ENCODE measurements around the gene TRIL.

The TRIL gene

GRCh38 chr7:28939367-28939766 lies 18.8 kb downstream of the TRIL start:
- H3K9me3 ChIP-seq (ENCODE audit: insufficient read depth, low read length), result no peaks in the 10 kb centered on the region
- no peaks in the 10 kb centered on the region for H3K27me3 ChIP-seq (ENCODE audit: low read length)
- H4K20me1 ChIP-seq (ENCODE audit: low read depth, low read length), result no peaks in the 10 kb centered on the region
- no peak overlapping the region for H2AFZ ChIP-seq (ENCODE audit: low read depth, low read length, severe bottlenecking)
- H3K79me2 ChIP-seq (ENCODE audit: insufficient read depth, low read length), result no peaks in the 10 kb centered on the region
- H3K9me2 ChIP-seq (replicated peaks; ENCODE audit: insufficient read depth, low read length), result no peaks in the 10 kb centered on the region
- H3K9ac ChIP-seq (ENCODE audit: low read length), result no peak overlapping the region
- H3K27ac ChIP-seq (ENCODE audit: low read depth, low read length), result no peak overlapping the region
- H3K4me3 ChIP-seq (ENCODE audit: insufficient read depth, low read length, poor library complexity, severe bottlenecking), result no peak overlapping the region
- H3F3A ChIP-seq (ENCODE audit: insufficient read depth), result no peaks in the 10 kb centered on the region
- no peaks in the 10 kb centered on the region for H3K36me3 ChIP-seq (ENCODE audit: low read length)
- TF ChIP-seq, protein P1, sequence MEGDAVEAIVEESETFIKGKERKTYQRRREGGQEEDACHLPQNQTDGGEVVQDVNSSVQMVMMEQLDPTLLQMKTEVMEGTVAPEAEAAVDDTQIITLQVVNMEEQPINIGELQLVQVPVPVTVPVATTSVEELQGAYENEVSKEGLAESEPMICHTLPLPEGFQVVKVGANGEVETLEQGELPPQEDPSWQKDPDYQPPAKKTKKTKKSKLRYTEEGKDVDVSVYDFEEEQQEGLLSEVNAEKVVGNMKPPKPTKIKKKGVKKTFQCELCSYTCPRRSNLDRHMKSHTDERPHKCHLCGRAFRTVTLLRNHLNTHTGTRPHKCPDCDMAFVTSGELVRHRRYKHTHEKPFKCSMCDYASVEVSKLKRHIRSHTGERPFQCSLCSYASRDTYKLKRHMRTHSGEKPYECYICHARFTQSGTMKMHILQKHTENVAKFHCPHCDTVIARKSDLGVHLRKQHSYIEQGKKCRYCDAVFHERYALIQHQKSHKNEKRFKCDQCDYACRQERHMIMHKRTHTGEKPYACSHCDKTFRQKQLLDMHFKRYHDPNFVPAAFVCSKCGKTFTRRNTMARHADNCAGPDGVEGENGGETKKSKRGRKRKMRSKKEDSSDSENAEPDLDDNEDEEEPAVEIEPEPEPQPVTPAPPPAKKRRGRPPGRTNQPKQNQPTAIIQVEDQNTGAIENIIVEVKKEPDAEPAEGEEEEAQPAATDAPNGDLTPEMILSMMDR (IDR thresholded peaks at IDR 0.05; ENCODE audit: insufficient read depth, low read length, poor library complexity, severe bottlenecking), result no peak
- TF ChIP-seq EZH2phosphoT487 (conservative IDR thresholded peaks at IDR 0.05; ENCODE audit: low read length), result no peak
- H3K4me2 ChIP-seq (ENCODE audit: low read depth, low read length, poor library complexity, severe bottlenecking), result no peak overlapping the region

DNA sequence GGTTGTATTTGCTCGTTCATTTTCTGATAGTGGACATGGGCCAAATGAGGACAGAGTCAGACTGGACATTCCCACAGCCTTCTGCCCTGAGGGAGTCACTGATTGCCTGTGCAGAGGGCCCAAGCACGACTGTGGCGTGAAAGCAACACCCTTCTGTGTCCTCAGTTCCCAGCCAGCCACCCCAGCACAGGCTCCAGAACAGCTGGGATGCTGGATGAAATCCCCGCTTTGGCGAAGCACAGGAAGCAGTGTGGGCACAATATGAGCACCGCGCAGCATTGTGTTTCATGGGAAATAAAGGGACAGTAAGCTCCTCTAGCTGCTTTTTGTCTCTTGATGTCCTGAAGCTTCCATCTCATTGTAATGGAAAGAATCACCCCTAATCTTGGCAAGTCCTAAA lies 20.5 kb downstream of the TRIL start:
- Histone ChIP-seq H3K9me3 (ENCODE audit: insufficient read depth, low read length) (no peaks in the 10 kb centered on the region), H4K20me1 (ENCODE audit: low read depth, low read length) (no peaks in the 10 kb centered on the region), H3K36me3 (ENCODE audit: low read length) (no peaks in the 10 kb centered on the region), H3K27ac (ENCODE audit: low read depth, low read length) (no peak overlapping the region), H3K79me2 (ENCODE audit: insufficient read depth, low read length) (no peaks in the 10 kb centered on the region), H3K4me3 (ENCODE audit: insufficient read depth, low read length, poor library complexity, severe bottlenecking) (no peak overlapping the region), H2AFZ (ENCODE audit: low read depth, low read length, severe bottlenecking) (no peak overlapping the region), H3K4me2 (ENCODE audit: low read depth, low read length, poor library complexity, severe bottlenecking) (no peak overlapping the region), H3F3A (ENCODE audit: insufficient read depth) (no peaks in the 10 kb centered on the region), H3K9ac (ENCODE audit: low read length) (no peak overlapping the region), H3K27me3 (ENCODE audit: low read length) (no peaks in the 10 kb centered on the region), H3K9me2 (replicated peaks; ENCODE audit: insufficient read depth, low read length) (no peaks in the 10 kb centered on the region)
- no peak for TF ChIP-seq EZH2phosphoT487 (conservative IDR thresholded peaks at IDR 0.05; ENCODE audit: low read length)
- TF ChIP-seq, protein P1 (IDR thresholded peaks at IDR 0.05; ENCODE audit: insufficient read depth, low read length, poor library complexity, severe bottlenecking), result no peak

- Histone ChIP-seq H3K27ac (ENCODE audit: low read depth, low read length) (no peak overlapping the region), H4K20me1 (ENCODE audit: low read depth, low read length) (no peaks in the 10 kb centered on the region), H3K36me3 (ENCODE audit: low read length) (no peaks in the 10 kb centered on the region), H3K4me2 (ENCODE audit: low read depth, low read length, poor library complexity, severe bottlenecking) (no peak overlapping the region), H3K9me3 (ENCODE audit: insufficient read depth, low read length) (no peaks in the 10 kb centered on the region), H3K27me3 (ENCODE audit: low read length) (no peaks in the 10 kb centered on the region), H3K79me2 (ENCODE audit: insufficient read depth, low read length) (no peaks in the 10 kb centered on the region), H2AFZ (ENCODE audit: low read depth, low read length, severe bottlenecking) (no peak overlapping the region), H3K9me2 (replicated peaks; ENCODE audit: insufficient read depth, low read length) (no peaks in the 10 kb centered on the region), H3K9ac (ENCODE audit: low read length) (no peak overlapping the region), H3F3A (ENCODE audit: insufficient read depth) (no peaks in the 10 kb centered on the region), H3K4me3 (ENCODE audit: insufficient read depth, low read length, poor library complexity, severe bottlenecking) (no peak overlapping the region)
- TF ChIP-seq, protein P1 (IDR thresholded peaks at IDR 0.05; ENCODE audit: insufficient read depth, low read length, poor library complexity, severe bottlenecking), result no peak
- no peak for TF ChIP-seq EZH2phosphoT487 (conservative IDR thresholded peaks at IDR 0.05; ENCODE audit: low read length)
These were observed 21.0 kb downstream of the TRIL start for GRCh38 chr7:28937103-28937502.
